IMR-90 (cell line): ENCODE data around the gene COA5. TPM values are rescaled to one million over a fixed set of nuclear protein-coding genes. Genes with fewer than 3 reads are reported as not detected.

ENCODE experiments used
- ATAC-seq: fragments of 200-7000 bp; cut with Tn5 transposase; 2 replicates; pipeline ENCODE4 v1.9.1; 2020; ENCODE audit warnings: low read depth, mild to moderate bottlenecking, moderate library complexity
- BruUV-seq: library from RNA; stranded (reverse); fragments of 400-500 nt; replicated peaks from 2 replicates; lab custom pipeline; 2021; lab: Mats Ljungman, UMichigan
- CTCF ChIA-PET: fragments of 300-600 bp; formaldehyde crosslinking; extraction: SDS; loops from one replicate; lab custom pipeline; 2021; ENCODE audit warnings: antibody characterized with exemption; lab: Yijun Ruan, JAX
- POLR2A ChIA-PET: fragments of 300-600 bp; sonication (Branson Sonifier 250); formaldehyde crosslinking; loops from one replicate; lab custom pipeline; 2022; ENCODE audit warnings: antibody characterized with exemption; ENCODE audit not compliant: unreplicated experiment; lab: Charles Lee
- DNase-seq: peaks from one replicate; pipeline ENCODE4 v3.0.0; 2013
- H2AFZ ChIP-seq: replicated peaks from 2 replicates; pipeline ENCODE3; 2013; ENCODE audit warnings: low read length, mild to moderate bottlenecking; ENCODE audit not compliant: poor library complexity
- H2AK5ac ChIP-seq: 2 replicates; pipeline ENCODE4 v1.6.1; 2013; ENCODE audit warnings: low read depth, low read length, inconsistent platforms
- H2AK9ac ChIP-seq: replicated peaks from 2 replicates; pipeline ENCODE3; 2013; ENCODE audit warnings: mild to moderate bottlenecking, low read depth, low read length, moderate library complexity; ENCODE audit not compliant: poor library complexity
- H2BK120ac ChIP-seq: 2 replicates; pipeline ENCODE4 v1.6.1; 2013; ENCODE audit warnings: low read depth, low read length, inconsistent platforms
- H2BK15ac ChIP-seq: 3 replicates; pipeline ENCODE4 v1.6.1; 2013; ENCODE audit warnings: low read depth, low read length, inconsistent platforms
- H2BK20ac ChIP-seq: 2 replicates; pipeline ENCODE4 v1.6.1; 2013; ENCODE audit warnings: low read depth, mild to moderate bottlenecking, inconsistent platforms, low read length, moderate library complexity
- H2BK5ac ChIP-seq: 2 replicates; pipeline ENCODE4 v1.6.1; 2013; ENCODE audit warnings: mild to moderate bottlenecking, low read depth, low read length, inconsistent platforms; ENCODE audit not compliant: poor library complexity, severe bottlenecking
- H3K14ac ChIP-seq: replicated peaks from 2 replicates; pipeline ENCODE4 v1.6.1; 2013; ENCODE audit warnings: low read depth, low read length, inconsistent platforms
- H3K18ac ChIP-seq: 2 replicates; pipeline ENCODE4 v1.6.1; 2013; ENCODE audit warnings: low read depth, low read length, control low read depth
- H3K23ac ChIP-seq: 2 replicates; pipeline ENCODE4 v1.6.1; 2013; ENCODE audit warnings: low read depth, low read length, inconsistent platforms
- H3K27ac ChIP-seq: 2 replicates; pipeline ENCODE4 v1.5.1; 2013; ENCODE audit warnings: mild to moderate bottlenecking, control low read depth, low read length; ENCODE audit not compliant: insufficient read depth
- H3K27me3 ChIP-seq: 2 replicates; pipeline ENCODE4 v1.6.1; 2013; ENCODE audit warnings: low read length; ENCODE audit not compliant: control insufficient read depth, insufficient read depth
- H3K36me3 ChIP-seq: 2 replicates; pipeline ENCODE4 v1.6.1; 2013; ENCODE audit warnings: low read length, mixed read lengths; ENCODE audit not compliant: control insufficient read depth, insufficient read depth
- H3K4ac ChIP-seq: 2 replicates; pipeline ENCODE4 v1.6.1; 2013; ENCODE audit warnings: low read depth, low read length, inconsistent platforms
- H3K4me1 ChIP-seq: 2 replicates; pipeline ENCODE4 v1.6.1; 2013; ENCODE audit warnings: low read length, mixed read lengths; ENCODE audit not compliant: control insufficient read depth, insufficient read depth
- H3K4me2 ChIP-seq: 2 replicates; pipeline ENCODE4 v1.6.1; 2013; ENCODE audit warnings: low read depth, mild to moderate bottlenecking, control low read depth, low read length, moderate library complexity
- H3K4me3 ChIP-seq: 2 replicates; pipeline ENCODE4 v1.5.1; 2013; ENCODE audit warnings: low read depth, mild to moderate bottlenecking, control low read depth, low read length, moderate library complexity; ENCODE audit not compliant: insufficient read depth
- H3K56ac ChIP-seq: 2 replicates; pipeline ENCODE4 v1.6.1; 2013; ENCODE audit warnings: low read length, inconsistent platforms; ENCODE audit not compliant: insufficient read depth; ENCODE audit errors: extremely low read depth
- H3K79me1 ChIP-seq, 2 experiments: 2 replicates each; pipeline ENCODE4 v1.6.1; 2013; ENCODE audit warnings: low read length in 2 of 2, inconsistent platforms in 1 of 2, low read depth in 1 of 2
- H3K9ac ChIP-seq: 2 replicates; pipeline ENCODE4 v1.6.1; 2013; ENCODE audit warnings: low read depth, low read length, control low read depth
- H3K9me1 ChIP-seq: 2 replicates; pipeline ENCODE4 v1.6.1; 2013; ENCODE audit warnings: low read length, inconsistent platforms; ENCODE audit not compliant: insufficient read depth
- H3K9me3 ChIP-seq: 2 replicates; pipeline ENCODE4 v1.6.1; 2013; ENCODE audit warnings: low read length; ENCODE audit not compliant: control insufficient read depth, insufficient read depth
- H4K20me1 ChIP-seq: 2 replicates; pipeline ENCODE4 v1.6.1; 2013; ENCODE audit warnings: low read length, inconsistent platforms; ENCODE audit not compliant: insufficient read depth
- H4K5ac ChIP-seq: 2 replicates; pipeline ENCODE4 v1.6.1; 2013; ENCODE audit warnings: mild to moderate bottlenecking, low read depth, low read length, control low read depth
- H4K8ac ChIP-seq, 2 experiments: 2 replicates each; pipeline ENCODE4 v1.6.1; 2013; ENCODE audit warnings: low read depth in 2 of 2, low read length in 2 of 2, control low read depth in 1 of 2, inconsistent platforms in 1 of 2
- H4K91ac ChIP-seq: 2 replicates; pipeline ENCODE4 v1.6.1; 2013; ENCODE audit warnings: low read depth, low read length, inconsistent platforms; ENCODE audit not compliant: insufficient read depth
- BHLHE40 ChIP-seq: fragments of 150-350 bp; IDR thresholded peaks from 2 replicates; pipeline ENCODE4 v1.6.1; 2016; ENCODE audit warnings: mild to moderate bottlenecking, low read depth, low read length
- FOS ChIP-seq: fragments of 150-350 bp; IDR thresholded peaks from 2 replicates; pipeline ENCODE4 v1.6.1; 2016; ENCODE audit warnings: low read depth, low read length
- RCOR1 ChIP-seq: IDR thresholded peaks from 2 replicates; pipeline ENCODE4 v1.6.1; 2012; ENCODE audit warnings: mild to moderate bottlenecking, low read length, improper control_type of control experiment; ENCODE audit not compliant: insufficient replicate concordance
- SMC3 ChIP-seq: fragments of 150-350 bp; IDR thresholded peaks from 2 replicates; pipeline ENCODE4 v1.6.1; 2016; ENCODE audit warnings: low read depth, mild to moderate bottlenecking, antibody characterized with exemption, low read length, moderate library complexity
- WGBS, 2 experiments: methylation state at CpG; one replicate each; pipeline versions ENCODE4 v1.1.5 to v1.1.7; 2013; ENCODE audit warnings: missing lambda C conversion rate in 2 of 2; ENCODE audit not compliant: insufficient read length in 1 of 2; ENCODE audit errors: extremely low coverage in 2 of 2; 5-methylcytosine and 5-hydroxymethylcytosine counted together
- dilution Hi-C: fragments of 300-500 bp; cut with HindIII; formaldehyde crosslinking; loops from one replicate; pipeline ENCODE4 v1.14.3; 2018; ENCODE audit warnings: low sequenced_read_pairs; ENCODE audit not compliant: unreplicated experiment
- in situ Hi-C: fragments of 300-500 bp; cut with MboI; formaldehyde crosslinking; loops from 3 replicates; pipeline ENCODE4 v1.14.3; 2019; ENCODE audit warnings: low sequenced_read_pairs, inconsistent platforms, mixed read lengths
- intact Hi-C: fragments of 100-400 bp; cut with micrococcal nuclease; formaldehyde crosslinking; loops from 2 replicates; pipeline ENCODE4 v1.10.0; 2022
- polyA plus RNA-seq, 3 experiments: library from polyadenylated mRNA; depleted of rRNA; stranded (reverse); fragments of >200 nt; gene quantifications; 2 replicates each; pipeline ENCODE4 v1.2.3, GENCODE V29; 2012; ENCODE audit warnings: low replicate concordance in 1 of 3
- total RNA-seq: library from RNA; depleted of rRNA; stranded (reverse); fragments of >200 nt; gene quantifications from 2 replicates; pipeline ENCODE4 v1.2.3, GENCODE V29; 2012
- TF ChIP-seq, protein P1 (sequence below): fragments of 150-350 bp; IDR thresholded peaks from 2 replicates; pipeline ENCODE4 v1.6.1; 2017; ENCODE audit warnings: mild to moderate bottlenecking, antibody characterized with exemption, low read length, low read depth

The COA5 gene
- total and polyA plus RNA-seq, 2 of the 4 experiments (the other 2 are of a cell fraction), result 8.4 to 14.2 TPM

DNA sequence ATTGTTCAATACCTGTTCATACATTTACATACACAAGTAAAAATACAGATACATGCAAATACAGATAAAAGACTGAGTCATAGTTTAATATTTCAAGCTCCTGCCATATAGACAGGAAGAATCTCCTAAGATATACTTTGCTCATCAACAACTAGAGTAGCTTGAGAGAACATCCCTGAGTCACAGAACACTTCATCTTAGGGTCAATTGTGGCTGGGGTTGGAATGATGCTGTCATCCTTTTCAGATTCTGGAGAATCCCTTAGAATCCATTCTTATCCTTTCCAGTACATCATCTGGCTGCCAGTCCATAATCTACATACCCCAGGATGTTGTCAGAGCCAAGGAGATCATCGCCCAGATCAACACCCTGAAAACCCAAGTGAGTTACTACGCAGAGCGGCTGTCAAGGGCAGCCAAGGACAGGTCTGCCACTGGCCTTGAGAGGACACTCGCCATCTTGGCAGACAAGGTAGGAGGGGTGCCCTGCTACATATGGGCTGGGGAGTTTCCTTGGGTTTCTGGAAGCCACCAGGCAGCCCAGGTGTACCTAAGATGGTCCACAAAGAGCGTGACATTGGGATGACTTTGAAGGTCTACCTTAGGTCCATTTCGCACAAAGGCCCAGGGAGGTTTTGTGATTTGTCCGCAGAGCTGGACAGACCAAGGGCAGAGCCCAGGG is 55.7 kb downstream of the COA5 start:
- BruUV-seq, result no TSS peak
- Histone ChIP-seq H4K91ac (no peak overlapping the region), H3K9me3 (no peaks in the 10 kb centered on the region), H3K9me1 (peaks cover 7% of the 10 kb centered on the region; the same call in 1 of the 2 replicates), H3K4ac (peak overlapping the region; percentile 8; the same call in 1 of the 2 replicates), H2BK120ac (no peak overlapping the region), H2AFZ (no peak overlapping the region), H2AK9ac (peak overlapping the region; percentile 1), H2AK5ac (peak overlapping the region; percentile 14; the same call in 1 of the 2 replicates), H3K14ac (no peak overlapping the region), H3K9ac (no peak overlapping the region), H3K4me1 (no peaks in the 10 kb centered on the region; the same call in 1 of the 2 replicates), H4K5ac (no peak overlapping the region), H2BK15ac (no peak overlapping the region; the same call in 2 of the 3 replicates), H3K79me1 (no peaks in the 10 kb centered on the region), H3K36me3 (peaks cover 28% of the 10 kb centered on the region), H2BK5ac (peak overlapping the region; percentile 9), H3K4me3 (no peak overlapping the region), H3K56ac (no peak overlapping the region), H3K27ac (no peak overlapping the region), H2BK20ac (no peak overlapping the region), H4K8ac (peak overlapping the region in 1 of 2 experiments; percentile 9; a peak in 1 of 4 replicates), H3K18ac (no peak overlapping the region), H3K4me2 (no peak overlapping the region), H3K23ac (no peak overlapping the region), H4K20me1 (no peaks in the 10 kb centered on the region), H3K27me3 (no peaks in the 10 kb centered on the region)
- POLR2A ChIA-PET, result no interaction called here
- intact Hi-C loops, result no loop called here
- ATAC-seq (peak; percentile 91), DNase-seq (peak; percentile 94)
- CTCF ChIA-PET, result no interaction called here
- in situ Hi-C loops, result no loop called here
- dilution Hi-C loops, result no loop called here
- TF ChIP-seq RCOR1, result peak; percentile 14
- TF ChIP-seq FOS, result peak; percentile 59
- no peak for TF ChIP-seq SMC3
- peak; percentile 30; the same call in 1 of the 2 replicates for TF ChIP-seq BHLHE40
- TF ChIP-seq, protein P1, sequence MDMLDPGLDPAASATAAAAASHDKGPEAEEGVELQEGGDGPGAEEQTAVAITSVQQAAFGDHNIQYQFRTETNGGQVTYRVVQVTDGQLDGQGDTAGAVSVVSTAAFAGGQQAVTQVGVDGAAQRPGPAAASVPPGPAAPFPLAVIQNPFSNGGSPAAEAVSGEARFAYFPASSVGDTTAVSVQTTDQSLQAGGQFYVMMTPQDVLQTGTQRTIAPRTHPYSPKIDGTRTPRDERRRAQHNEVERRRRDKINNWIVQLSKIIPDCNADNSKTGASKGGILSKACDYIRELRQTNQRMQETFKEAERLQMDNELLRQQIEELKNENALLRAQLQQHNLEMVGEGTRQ, result no peak
- 100% methylated on average over 2 of the region's 7 CpGs; no CpG with 5 or more reads in 1 of the 2 experiments for WGBS, 2 experiments
